SK-N-SH (cell line): ENCODE measurements around the gene AZIN2. TPM values are rescaled to one million over a fixed set of nuclear protein-coding genes. Genes with fewer than 3 reads are reported as not detected.

Experiments used
- CTCF ChIA-PET: fragments of 300-600, 350-600 bp; formaldehyde crosslinking; extraction: SDS; loops from one replicate; lab custom pipeline; 2021; lab: Yijun Ruan, JAX
- POLR2A ChIA-PET: fragments of 350-600 bp; sonication (Branson Sonifier 250); formaldehyde crosslinking; extraction: SDS; loops from one replicate; lab custom pipeline; 2020; ENCODE audit warnings: antibody characterized with exemption, inconsistent platforms; lab: Yijun Ruan, JAX
- DNase-seq: peaks from one replicate; pipeline ENCODE4 v3.0.0; 2012
- H2AFZ ChIP-seq: fragments of 200-600 bp; sonication (generic); 2 replicates; pipeline ENCODE4 v1.8.1; 2016; ENCODE audit warnings: antibody characterized with exemption, mild to moderate bottlenecking, low read depth
- H3F3A ChIP-seq: fragments of 200-600 bp; sonication (generic); replicated peaks from 2 replicates; pipeline ENCODE3; 2016; ENCODE audit warnings: antibody characterized with exemption, mild to moderate bottlenecking; ENCODE audit not compliant: insufficient read depth
- H3K27ac ChIP-seq, 2 experiments: fragments of 200-500 bp in 1 of 2; fragments of 200-600 bp in 1 of 2; sonication (Bioruptor generic) in 1 of 2; sonication (generic), shearing (Covaris generic) in 1 of 2; 2 replicates each; pipeline versions ENCODE4 v1.5.1 to v1.6.1; 2014 to 2016; ENCODE audit warnings: low read depth in 2 of 2, inconsistent platforms in 1 of 2, low read length in 1 of 2, mild to moderate bottlenecking in 1 of 2, mixed read lengths in 1 of 2
- H3K27me3 ChIP-seq: fragments of 200-600 bp; sonication (generic), shearing (Covaris generic); 2 replicates; pipeline ENCODE4 v1.6.1; 2016; ENCODE audit warnings: mixed run types; ENCODE audit not compliant: insufficient read depth
- H3K36me3 ChIP-seq, 2 experiments: fragments of 200-500 bp in 1 of 2; fragments of 200-600 bp in 1 of 2; sonication (Bioruptor generic) in 1 of 2; sonication (generic) in 1 of 2; replicated peaks in 1 of 2; 2 replicates each; pipeline versions ENCODE3 to v1.5.1; 2014 to 2016; ENCODE audit warnings: low read length in 1 of 2, mild to moderate bottlenecking in 1 of 2; ENCODE audit not compliant: insufficient read depth in 2 of 2, control insufficient read depth in 1 of 2
- H3K4me1 ChIP-seq, 2 experiments: fragments of 200-500 bp in 1 of 2; fragments of 200-600 bp in 1 of 2; sonication (Bioruptor generic) in 1 of 2; sonication (generic), shearing (Covaris generic) in 1 of 2; 2 replicates each; pipeline versions ENCODE4 v1.5.1 to v1.6.1; 2014 to 2016; ENCODE audit warnings: low read depth in 1 of 2, low read length in 1 of 2, mixed run types in 1 of 2; ENCODE audit not compliant: insufficient read depth in 2 of 2, control insufficient read depth in 1 of 2
- H3K4me2 ChIP-seq: fragments of 200-600 bp; sonication (generic), shearing (Covaris generic); 2 replicates; pipeline ENCODE4 v1.6.1; 2017; ENCODE audit warnings: mixed run types
- H3K4me3 ChIP-seq, 2 experiments: fragments of 200-500 bp in 1 of 2; fragments of 200-600 bp in 1 of 2; sonication (Bioruptor generic) in 1 of 2; sonication (generic), shearing (Covaris generic) in 1 of 2; 2 replicates each; pipeline versions ENCODE4 v1.5.1 to v1.8.1; 2014 to 2016; ENCODE audit warnings: low read depth in 2 of 2, inconsistent platforms in 1 of 2, low read length in 1 of 2, mild to moderate bottlenecking in 1 of 2, mixed read lengths in 1 of 2, moderate library complexity in 1 of 2
- H3K79me2 ChIP-seq: fragments of 200-600 bp; sonication (generic); 2 replicates; pipeline ENCODE4 v1.8.1; 2017; ENCODE audit warnings: mild to moderate bottlenecking; ENCODE audit not compliant: insufficient read depth
- H3K9ac ChIP-seq: fragments of 200-600 bp; sonication (generic); 2 replicates; pipeline ENCODE4 v1.6.1; 2017; ENCODE audit warnings: mixed run types
- H3K9me2 ChIP-seq: fragments of 200-600 bp; sonication (generic); 2 replicates; pipeline ENCODE4 v1.6.1; 2017; ENCODE audit warnings: mixed run types
- H3K9me3 ChIP-seq: fragments of 200-600 bp; sonication (generic); 2 replicates; pipeline ENCODE4 v1.6.1; 2017; ENCODE audit warnings: mixed run types, mild to moderate bottlenecking, moderate library complexity
- H4K20me1 ChIP-seq: fragments of 200-600 bp; sonication (generic); 2 replicates; pipeline ENCODE4 v1.6.1; 2017; ENCODE audit warnings: mild to moderate bottlenecking, mixed run types; ENCODE audit not compliant: insufficient read depth
- ELF1 ChIP-seq: IDR thresholded peaks from 2 replicates; pipeline ENCODE4 v1.4.0; 2012
- FOSL2 ChIP-seq: IDR thresholded peaks from 2 replicates; pipeline ENCODE4 v1.4.0; 2012; ENCODE audit warnings: low read depth, mild to moderate bottlenecking, moderate library complexity, borderline replicate concordance
- FOXM1 ChIP-seq: IDR thresholded peaks from 2 replicates; pipeline ENCODE4 v1.4.0; 2012; ENCODE audit warnings: low read depth, mild to moderate bottlenecking
- GABPA ChIP-seq: IDR thresholded peaks from 2 replicates; pipeline ENCODE4 v1.4.0; 2012; ENCODE audit warnings: low read depth, mild to moderate bottlenecking
- JUND ChIP-seq: IDR thresholded peaks from 2 replicates; pipeline ENCODE4 v1.4.0; 2012
- MEF2A ChIP-seq: IDR thresholded peaks from 2 replicates; pipeline ENCODE4 v1.4.0; 2012; ENCODE audit warnings: low read depth, borderline replicate concordance
- NFIC ChIP-seq: IDR thresholded peaks from 2 replicates; pipeline ENCODE4 v1.4.0; 2012; ENCODE audit warnings: borderline replicate concordance
- PBX3 ChIP-seq: IDR thresholded peaks from 2 replicates; pipeline ENCODE4; 2012
- RFX5 ChIP-seq: IDR thresholded peaks from 2 replicates; pipeline ENCODE4 v1.6.1; 2012; ENCODE audit warnings: mild to moderate bottlenecking, improper control_type of control experiment, low read length
- RXRA ChIP-seq: IDR thresholded peaks from 2 replicates; pipeline ENCODE4 v1.4.0; 2012; ENCODE audit warnings: low read depth, mild to moderate bottlenecking, borderline replicate concordance
- SIN3A ChIP-seq: IDR thresholded peaks from 2 replicates; pipeline ENCODE4 v1.6.1; 2012; ENCODE audit warnings: low read depth, mild to moderate bottlenecking, low read length, moderate library complexity, borderline replicate concordance
- SMC3 ChIP-seq: IDR thresholded peaks from 2 replicates; pipeline ENCODE4 v1.6.1; 2012; ENCODE audit warnings: low read depth, low read length, improper control_type of control experiment
- USF1 ChIP-seq: IDR thresholded peaks from 2 replicates; pipeline ENCODE4 v1.4.0; 2012; ENCODE audit warnings: low read depth, borderline replicate concordance
- YY1 ChIP-seq: IDR thresholded peaks from 2 replicates; pipeline ENCODE4 v1.4.0; 2012; ENCODE audit warnings: low read depth, mild to moderate bottlenecking
- ZBTB33 ChIP-seq: IDR thresholded peaks from 2 replicates; pipeline ENCODE4 v1.4.0; 2012; ENCODE audit warnings: low read depth, borderline replicate concordance
- WGBS: methylation state at CpG from one replicate; pipeline ENCODE4 v1.1.6; 2017; ENCODE audit warnings: low lambda C conversion rate; 5-methylcytosine and 5-hydroxymethylcytosine counted together
- polyA plus RNA-seq, 3 experiments: library from polyadenylated mRNA; depleted of rRNA; stranded (reverse); fragments of >200 nt; gene quantifications; 2 replicates each; pipeline ENCODE4 v1.2.3, GENCODE V29; 2012

AZIN2 gene
- polyA plus RNA-seq, 1 of the 3 experiments (the other 2 are of a cell fraction): 17.8 TPM

GRCh38 chr1:33141216-33141615, 60.3 kb downstream of the AZIN2 start:
- no peaks in the 10 kb centered on the region for H3F3A ChIP-seq
- H3K27ac ChIP-seq: no peak overlapping the region
- no peak overlapping the region for H3K4me2 ChIP-seq
- H4K20me1 ChIP-seq: no peaks in the 10 kb centered on the region
- no peaks in the 10 kb centered on the region for H3K9me3 ChIP-seq
- WGBS: 64% methylated on average over 2 of the region's 2 CpGs
- no peaks in the 10 kb centered on the region for H3K79me2 ChIP-seq
- no peak for DNase-seq
- H3K9me2 ChIP-seq: no peaks in the 10 kb centered on the region
- CTCF ChIA-PET: interaction anchor here (0.9 to 2.6 kb wide), 6 partner anchors 14 to 315 kb away, joined by 3 to 19 read pairs (median 4); no protein-coding TSS in a partner anchor
- peaks cover 0 to 8% of the 10 kb centered on the region in 2 experiments for H3K36me3 ChIP-seq
- H3K9ac ChIP-seq: no peak overlapping the region
- TF ChIP-seq ELF1: no peak
- no peak for TF ChIP-seq MEF2A
- TF ChIP-seq, all 33 proteins: peak for 0
- Histone ChIP-seq H2AFZ (no peak overlapping the region), H3K27me3 (no peaks in the 10 kb centered on the region), H3K4me3 (no peak overlapping the region), H3K4me1 (peaks cover 10 to 32% of the 10 kb centered on the region in 2 experiments; a peak in 2 of 4 replicates)
- POLR2A ChIA-PET: interaction anchor here (1.0 to 1.8 kb wide), 3 partner anchors 15 to 116 kb away, joined by 3 to 8 read pairs (median 3); partner anchors contain the start of gene TRIM62

GRCh38 chr1:33141781-33142180, 60.8 kb downstream of the AZIN2 start:
- Histone ChIP-seq H3K27me3 (no peaks in the 10 kb centered on the region), H3F3A (no peaks in the 10 kb centered on the region), H3K4me1 (peaks cover 10 to 37% of the 10 kb centered on the region in 2 experiments; a peak in 2 of 4 replicates), H3K9me2 (no peaks in the 10 kb centered on the region), H3K4me3 (no peak overlapping the region), H3K9ac (no peak overlapping the region), H3K4me2 (no peak overlapping the region), H2AFZ (no peak overlapping the region), H4K20me1 (no peaks in the 10 kb centered on the region), H3K79me2 (no peaks in the 10 kb centered on the region), H3K36me3 (peaks cover 0 to 13% of the 10 kb centered on the region in 2 experiments), H3K9me3 (no peaks in the 10 kb centered on the region), H3K27ac (no peak overlapping the region)
- CTCF ChIA-PET: interaction anchor here (0.9 to 2.6 kb wide), 3 partner anchors 15 to 55 kb away, joined by 3 to 19 read pairs (median 4); no protein-coding TSS in a partner anchor
- DNase-seq: no peak
- WGBS: 72% methylated on average over 3 of the region's 3 CpGs
- POLR2A ChIA-PET: interaction anchor here (1.0 to 1.8 kb wide), 2 partner anchors 15 to 116 kb away, joined by 3 to 8 read pairs; no protein-coding TSS in a partner anchor
- no peak for TF ChIP-seq SMC3
- no peak for TF ChIP-seq SIN3A
- TF ChIP-seq ZBTB33: no peak
- TF ChIP-seq ELF1: no peak
- TF ChIP-seq RFX5: no peak
- no peak for TF ChIP-seq YY1
- TF ChIP-seq GABPA: no peak
- TF ChIP-seq RXRA: no peak
- TF ChIP-seq FOSL2: no peak
- TF ChIP-seq FOXM1: no peak
- TF ChIP-seq JUND: no peak
- no peak for TF ChIP-seq USF1
- no peak for TF ChIP-seq PBX3
- TF ChIP-seq NFIC: no peak
